ENCODE data around the gene RIOK1.
"Not testable (repeated sequence)": the region's sequence is repeated elsewhere in the genome, so short reads cannot be mapped to it uniquely, and the experiment has no call there.

Gene RIOK1

GRCh38 chr6:7389451-7390225 is at the start of gene RIOK1, which contains the start of gene CAGE1:
TSS of gene RIOK1 (plus strand) at chr6:7389808. CDS start at chr6:7390003, 195 bp downstream.
TSS of gene CAGE1 (minus strand) at chr6:7389742. CDS start at chr6:7387173, 2,569 bp downstream.
- peak; percentile 94 for DNase-seq (ENCODE audit: low spot score)

- no peak for DNase-seq (ENCODE audit: low spot score)
Measured at GRCh38 chr6:7341271-7341670, 48.3 kb upstream of the RIOK1 start.

- no peak for DNase-seq (ENCODE audit: low spot score)
Measured at GRCh38 chr6:7341989-7342742, 47.4 kb upstream of the RIOK1 start.

DNA sequence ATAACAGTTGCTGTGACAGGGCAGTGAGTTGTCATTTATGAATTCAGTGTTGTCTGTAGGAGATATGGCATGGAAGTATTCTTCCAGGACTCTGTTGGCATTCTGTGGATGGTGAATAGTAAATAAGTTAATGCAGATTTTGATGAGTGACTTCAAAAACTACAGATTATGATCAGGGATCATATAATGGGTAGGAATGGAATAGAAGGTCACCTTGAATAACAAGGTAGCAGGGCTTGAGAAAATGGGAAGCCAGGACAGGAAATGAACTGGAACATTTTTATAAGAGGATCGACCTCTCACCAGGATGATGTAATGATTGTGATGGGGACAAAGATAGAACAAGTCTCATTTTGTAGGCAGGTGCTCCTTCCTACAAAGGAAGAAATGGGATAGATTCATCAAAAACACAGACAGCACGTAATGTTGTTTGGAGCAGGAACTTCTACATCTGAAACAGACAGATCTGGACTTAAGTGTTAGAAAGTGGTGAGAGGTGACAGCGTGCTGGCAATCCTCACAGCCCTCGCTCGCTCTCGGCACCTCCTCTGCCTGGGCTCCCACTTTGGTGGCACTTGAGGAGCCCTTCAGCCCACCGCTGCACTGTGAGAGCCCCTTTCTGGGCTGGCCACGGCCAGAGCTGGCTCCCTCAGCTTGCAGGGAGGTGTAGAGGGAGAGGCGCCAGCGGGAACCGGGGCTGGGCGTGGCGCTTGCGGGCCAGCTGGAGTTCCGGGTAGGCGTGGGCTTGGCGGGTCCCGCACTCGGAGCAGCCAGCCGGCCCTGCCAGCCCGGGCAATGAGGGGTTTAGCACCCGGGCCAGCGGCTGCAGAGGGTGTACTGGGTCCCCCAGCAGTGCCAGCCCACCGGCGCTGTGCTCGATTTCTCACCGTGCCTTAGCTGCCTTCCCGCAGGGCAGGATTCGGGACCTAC is 45.8 kb upstream of the RIOK1 start:
- no peak for DNase-seq (ENCODE audit: low spot score)

DNA sequence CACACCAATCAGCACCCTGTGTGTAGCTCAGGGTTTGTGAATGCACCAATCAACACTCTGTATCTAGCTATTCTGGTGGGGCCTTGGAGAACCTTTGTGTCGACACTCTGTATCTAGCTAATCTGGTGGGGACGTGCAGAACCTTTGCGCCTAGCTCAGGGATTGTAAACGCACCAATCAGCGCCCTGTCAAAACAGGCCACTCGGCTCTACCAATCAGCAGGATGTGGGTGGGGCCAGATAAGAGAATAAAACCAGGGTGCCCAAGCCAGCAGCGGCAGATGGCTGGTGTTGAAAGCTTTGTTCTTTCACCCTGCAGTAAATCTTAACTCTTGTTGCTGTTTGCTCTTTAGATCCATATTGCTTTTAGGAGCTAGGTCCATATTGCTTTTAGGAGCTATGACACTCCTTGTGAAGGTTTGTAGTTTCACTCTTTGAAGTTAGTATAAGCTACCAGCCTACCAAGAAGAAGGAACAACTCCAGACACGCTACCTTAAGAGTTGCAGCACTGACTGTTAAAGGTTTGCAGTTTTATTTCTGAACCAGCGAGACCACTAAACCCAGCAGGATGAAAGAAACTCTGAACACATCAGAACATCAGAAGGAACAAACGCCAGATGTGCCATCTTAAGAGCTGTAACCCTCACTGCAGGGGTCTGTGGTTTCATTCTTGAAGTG is 44.7 kb upstream of the RIOK1 start:
- DNase-seq (ENCODE audit: low spot score) = peak; percentile 13

GRCh38 chr6:7347551-7347997 is 42.0 kb upstream of the RIOK1 start:
- not testable (repeated sequence) for DNase-seq (ENCODE audit: low spot score)

DNA sequence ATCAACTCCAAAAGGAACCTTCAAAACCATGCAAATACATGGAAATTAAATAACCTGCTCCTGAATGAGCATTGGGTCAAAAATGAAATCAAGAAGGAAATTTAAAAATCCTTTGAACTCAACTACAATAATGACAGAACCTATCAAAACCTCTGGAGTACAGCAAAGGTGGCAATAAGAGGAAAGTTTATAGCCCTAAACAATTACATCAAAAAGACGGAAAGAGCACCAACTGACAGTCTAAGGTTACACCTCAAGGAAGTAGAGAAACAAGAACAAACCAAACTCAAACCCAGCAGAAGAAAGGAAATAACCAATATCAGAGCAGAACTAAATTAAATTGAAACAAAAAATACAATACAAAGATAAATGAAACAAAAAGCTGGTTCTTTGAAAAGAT is 39.0 kb upstream of the RIOK1 start:
- not testable (repeated sequence) for DNase-seq (ENCODE audit: low spot score)

- DNase-seq (ENCODE audit: low spot score) = not testable (repeated sequence)
Measured at GRCh38 chr6:7351916-7352315, 37.7 kb upstream of the RIOK1 start.

DNA sequence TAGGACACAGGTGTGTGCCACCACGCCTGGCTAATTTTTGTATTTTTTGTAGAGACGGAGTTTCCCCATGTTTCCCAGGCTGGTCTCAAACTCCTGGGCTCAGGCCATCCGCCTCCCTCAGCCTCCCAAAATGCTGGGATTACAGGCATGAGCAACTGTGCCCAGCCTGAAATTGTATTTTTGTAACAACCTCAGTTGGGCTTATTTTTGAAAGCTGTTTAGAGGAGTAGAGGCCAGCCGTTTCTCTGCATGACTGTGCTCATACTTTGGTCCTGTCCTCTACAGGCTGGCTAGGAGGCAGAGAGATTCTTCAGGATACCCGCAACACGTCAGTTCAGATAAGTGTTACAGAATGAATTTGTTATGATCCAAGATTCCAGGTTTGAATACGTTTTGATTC is 22.2 kb upstream of the RIOK1 start:
- DNase-seq (ENCODE audit: low spot score) = no peak

GRCh38 chr6:7373739-7374138 is 15.9 kb upstream of the RIOK1 start:
- DNase-seq (ENCODE audit: low spot score) = no peak

- DNase-seq (ENCODE audit: low spot score) = no peak
Measured at GRCh38 chr6:7377961-7378360, 11.6 kb upstream of the RIOK1 start.

GRCh38 chr6:7378740-7379139 is 10.9 kb upstream of the RIOK1 start:
- DNase-seq (ENCODE audit: low spot score) = no peak

DNA sequence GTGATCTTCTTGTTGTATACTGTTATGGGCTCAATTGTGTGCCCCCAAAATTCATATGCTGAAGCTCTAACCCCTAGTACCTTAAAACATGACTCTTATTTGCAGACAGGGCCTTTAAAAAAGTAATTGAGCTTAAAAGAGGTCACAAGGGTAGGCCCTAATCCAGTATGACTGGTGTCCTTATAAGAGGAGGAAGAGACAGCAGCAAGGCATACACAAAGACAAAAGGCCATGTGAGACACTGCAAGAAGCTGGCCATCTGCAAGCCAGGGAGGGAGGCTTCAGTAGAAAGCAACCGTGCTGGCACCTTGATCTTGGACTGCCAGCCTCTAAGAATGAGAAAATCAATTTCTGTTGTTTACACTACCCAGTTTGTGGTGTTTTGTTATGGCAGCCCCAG is 8.5 kb upstream of the RIOK1 start:
- no peak for DNase-seq (ENCODE audit: low spot score)

- no peak for DNase-seq (ENCODE audit: low spot score)
Measured at GRCh38 chr6:7389162-7389450, 502 bp upstream of the RIOK1 start.

DNA sequence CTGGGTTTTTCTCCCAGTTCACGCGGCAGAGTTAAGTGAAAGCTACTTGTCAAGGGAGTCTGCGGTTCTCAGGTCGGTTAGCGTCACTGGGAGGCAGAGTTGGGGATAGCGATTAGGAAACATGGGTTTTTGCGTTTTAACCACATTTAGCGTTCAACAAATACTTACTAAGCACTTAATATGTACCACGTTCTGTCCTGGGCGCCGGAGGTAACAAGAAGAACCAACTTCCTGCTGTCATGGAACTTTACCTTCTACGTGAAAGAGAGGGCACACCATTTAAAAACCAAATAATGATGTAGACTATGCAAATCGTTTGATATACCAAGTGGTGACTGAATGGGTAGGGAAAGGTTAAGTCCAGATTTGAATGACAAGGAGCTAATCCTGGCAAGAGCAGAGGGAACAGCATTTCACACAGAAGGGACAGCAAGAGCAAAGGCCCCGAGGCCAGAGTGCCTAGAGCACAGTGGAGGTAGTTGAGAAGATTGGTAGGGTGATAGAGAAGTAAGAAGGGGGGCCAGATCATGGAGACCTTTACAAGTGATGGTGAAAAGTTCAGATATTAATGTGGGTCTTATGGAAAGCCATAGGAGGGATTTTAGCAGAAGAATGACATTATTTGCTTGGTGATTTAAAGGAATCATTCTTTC is 744 bp downstream of the RIOK1 start:
- DNase-seq (ENCODE audit: low spot score) = peak; percentile 47

- no peak for DNase-seq (ENCODE audit: low spot score)
Measured at GRCh38 chr6:7391151-7391550, 1.5 kb downstream of the RIOK1 start.

DNA sequence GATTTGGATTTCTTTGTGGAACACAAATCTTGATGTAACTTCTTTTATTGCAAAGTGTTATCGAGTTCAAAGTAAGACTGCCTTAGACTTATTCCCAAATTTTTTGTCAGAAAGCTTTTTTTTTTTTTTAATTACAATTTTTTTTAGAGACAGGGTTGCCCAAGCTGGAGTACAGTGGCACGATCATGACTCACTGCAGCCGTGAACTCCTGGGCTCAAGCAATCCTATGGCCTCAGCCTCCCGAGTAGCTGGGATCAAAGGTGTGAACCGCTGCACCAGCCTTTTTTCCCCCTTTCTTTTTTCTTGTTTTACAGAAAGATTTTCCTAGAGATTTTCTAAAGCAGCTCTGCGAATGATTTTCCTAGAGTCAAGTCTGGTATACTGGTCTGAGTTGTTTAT is 2.8 kb downstream of the RIOK1 start:
- no peak for DNase-seq (ENCODE audit: low spot score)

DNA sequence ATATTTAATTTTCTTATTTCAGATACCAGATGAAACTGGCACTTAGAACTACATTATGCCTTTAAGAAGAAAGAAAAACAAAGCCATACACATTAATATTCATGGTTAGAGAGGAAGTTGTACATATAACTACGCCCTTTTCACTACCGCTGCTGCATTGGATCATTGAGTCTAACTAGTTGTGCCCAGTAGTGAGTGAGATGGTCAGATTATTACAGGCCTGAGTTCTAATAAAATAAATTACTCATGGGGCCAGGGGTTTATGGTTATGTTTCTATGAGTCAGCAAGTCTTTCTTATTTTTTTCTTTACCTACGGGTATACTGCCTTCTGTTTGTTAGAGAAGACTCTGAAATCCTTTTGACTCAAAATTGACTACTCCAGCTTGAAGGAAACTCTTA is 11.5 kb downstream of the RIOK1 start:
- no peak for DNase-seq (ENCODE audit: low spot score)

- no peak for DNase-seq (ENCODE audit: low spot score)
Measured at GRCh38 chr6:7402716-7403115, 13.1 kb downstream of the RIOK1 start.

GRCh38 chr6:7404546-7404945 is 14.9 kb downstream of the RIOK1 start:
- DNase-seq (ENCODE audit: low spot score) = no peak

GRCh38 chr6:7406743-7407142 is 17.1 kb downstream of the RIOK1 start:
- no peak for DNase-seq (ENCODE audit: low spot score)
